ENCODE data around the gene TRPM3. TPM values are rescaled to one million over a fixed set of nuclear protein-coding genes. Genes with fewer than 3 reads are reported as not detected.

TRPM3 gene
- total and polyA plus RNA-seq, 9 of the 15 experiments (the other 6 are each of a cell fraction or from before 2014, with no cell fraction given) = 0.04 TPM; not detected in 8

DNA sequence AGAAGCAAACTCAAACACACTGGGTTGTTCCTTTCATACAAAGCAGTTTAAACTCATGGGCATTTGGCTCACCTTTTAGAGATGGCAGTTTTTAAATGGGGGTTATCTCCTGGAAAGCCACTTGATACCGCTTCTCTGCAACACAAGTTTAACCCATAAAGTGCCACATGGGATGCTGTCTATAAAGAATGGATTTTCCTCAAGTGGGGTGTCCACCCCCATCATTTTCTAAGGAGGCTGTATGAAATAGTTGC, 528 bp upstream of the TRPM3 start (continued):
- TF ChIP-seq, protein P1, sequence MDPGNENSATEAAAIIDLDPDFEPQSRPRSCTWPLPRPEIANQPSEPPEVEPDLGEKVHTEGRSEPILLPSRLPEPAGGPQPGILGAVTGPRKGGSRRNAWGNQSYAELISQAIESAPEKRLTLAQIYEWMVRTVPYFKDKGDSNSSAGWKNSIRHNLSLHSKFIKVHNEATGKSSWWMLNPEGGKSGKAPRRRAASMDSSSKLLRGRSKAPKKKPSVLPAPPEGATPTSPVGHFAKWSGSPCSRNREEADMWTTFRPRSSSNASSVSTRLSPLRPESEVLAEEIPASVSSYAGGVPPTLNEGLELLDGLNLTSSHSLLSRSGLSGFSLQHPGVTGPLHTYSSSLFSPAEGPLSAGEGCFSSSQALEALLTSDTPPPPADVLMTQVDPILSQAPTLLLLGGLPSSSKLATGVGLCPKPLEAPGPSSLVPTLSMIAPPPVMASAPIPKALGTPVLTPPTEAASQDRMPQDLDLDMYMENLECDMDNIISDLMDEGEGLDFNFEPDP (CRISPR knock-in tag; IDR thresholded peaks at IDR 0.05) = no peak
- TF ChIP-seq CCNT2 (IDR thresholded peaks at IDR 0.05; ENCODE audit: borderline replicate concordance, extremely low read depth, insufficient read length, low read depth, low read length) (no peak), CBFB (CRISPR knock-in tag; IDR thresholded peaks at IDR 0.05) (no peak), ZNF347 (CRISPR knock-in tag; IDR thresholded peaks at IDR 0.05; ENCODE audit: low read depth) (no peak), PHF8 (IDR thresholded peaks at IDR 0.05; ENCODE audit: borderline replicate concordance, low read length) (no peak), KDM4B (IDR thresholded peaks at IDR 0.05; ENCODE audit: borderline replicate concordance in 2 of 2, low read depth in 1 of 2) (no peak), TARDBP (IDR thresholded peaks at IDR 0.05) (no peak), HLTF (IDR thresholded peaks at IDR 0.05) (no peak)
- TF ChIP-seq, protein P2, sequence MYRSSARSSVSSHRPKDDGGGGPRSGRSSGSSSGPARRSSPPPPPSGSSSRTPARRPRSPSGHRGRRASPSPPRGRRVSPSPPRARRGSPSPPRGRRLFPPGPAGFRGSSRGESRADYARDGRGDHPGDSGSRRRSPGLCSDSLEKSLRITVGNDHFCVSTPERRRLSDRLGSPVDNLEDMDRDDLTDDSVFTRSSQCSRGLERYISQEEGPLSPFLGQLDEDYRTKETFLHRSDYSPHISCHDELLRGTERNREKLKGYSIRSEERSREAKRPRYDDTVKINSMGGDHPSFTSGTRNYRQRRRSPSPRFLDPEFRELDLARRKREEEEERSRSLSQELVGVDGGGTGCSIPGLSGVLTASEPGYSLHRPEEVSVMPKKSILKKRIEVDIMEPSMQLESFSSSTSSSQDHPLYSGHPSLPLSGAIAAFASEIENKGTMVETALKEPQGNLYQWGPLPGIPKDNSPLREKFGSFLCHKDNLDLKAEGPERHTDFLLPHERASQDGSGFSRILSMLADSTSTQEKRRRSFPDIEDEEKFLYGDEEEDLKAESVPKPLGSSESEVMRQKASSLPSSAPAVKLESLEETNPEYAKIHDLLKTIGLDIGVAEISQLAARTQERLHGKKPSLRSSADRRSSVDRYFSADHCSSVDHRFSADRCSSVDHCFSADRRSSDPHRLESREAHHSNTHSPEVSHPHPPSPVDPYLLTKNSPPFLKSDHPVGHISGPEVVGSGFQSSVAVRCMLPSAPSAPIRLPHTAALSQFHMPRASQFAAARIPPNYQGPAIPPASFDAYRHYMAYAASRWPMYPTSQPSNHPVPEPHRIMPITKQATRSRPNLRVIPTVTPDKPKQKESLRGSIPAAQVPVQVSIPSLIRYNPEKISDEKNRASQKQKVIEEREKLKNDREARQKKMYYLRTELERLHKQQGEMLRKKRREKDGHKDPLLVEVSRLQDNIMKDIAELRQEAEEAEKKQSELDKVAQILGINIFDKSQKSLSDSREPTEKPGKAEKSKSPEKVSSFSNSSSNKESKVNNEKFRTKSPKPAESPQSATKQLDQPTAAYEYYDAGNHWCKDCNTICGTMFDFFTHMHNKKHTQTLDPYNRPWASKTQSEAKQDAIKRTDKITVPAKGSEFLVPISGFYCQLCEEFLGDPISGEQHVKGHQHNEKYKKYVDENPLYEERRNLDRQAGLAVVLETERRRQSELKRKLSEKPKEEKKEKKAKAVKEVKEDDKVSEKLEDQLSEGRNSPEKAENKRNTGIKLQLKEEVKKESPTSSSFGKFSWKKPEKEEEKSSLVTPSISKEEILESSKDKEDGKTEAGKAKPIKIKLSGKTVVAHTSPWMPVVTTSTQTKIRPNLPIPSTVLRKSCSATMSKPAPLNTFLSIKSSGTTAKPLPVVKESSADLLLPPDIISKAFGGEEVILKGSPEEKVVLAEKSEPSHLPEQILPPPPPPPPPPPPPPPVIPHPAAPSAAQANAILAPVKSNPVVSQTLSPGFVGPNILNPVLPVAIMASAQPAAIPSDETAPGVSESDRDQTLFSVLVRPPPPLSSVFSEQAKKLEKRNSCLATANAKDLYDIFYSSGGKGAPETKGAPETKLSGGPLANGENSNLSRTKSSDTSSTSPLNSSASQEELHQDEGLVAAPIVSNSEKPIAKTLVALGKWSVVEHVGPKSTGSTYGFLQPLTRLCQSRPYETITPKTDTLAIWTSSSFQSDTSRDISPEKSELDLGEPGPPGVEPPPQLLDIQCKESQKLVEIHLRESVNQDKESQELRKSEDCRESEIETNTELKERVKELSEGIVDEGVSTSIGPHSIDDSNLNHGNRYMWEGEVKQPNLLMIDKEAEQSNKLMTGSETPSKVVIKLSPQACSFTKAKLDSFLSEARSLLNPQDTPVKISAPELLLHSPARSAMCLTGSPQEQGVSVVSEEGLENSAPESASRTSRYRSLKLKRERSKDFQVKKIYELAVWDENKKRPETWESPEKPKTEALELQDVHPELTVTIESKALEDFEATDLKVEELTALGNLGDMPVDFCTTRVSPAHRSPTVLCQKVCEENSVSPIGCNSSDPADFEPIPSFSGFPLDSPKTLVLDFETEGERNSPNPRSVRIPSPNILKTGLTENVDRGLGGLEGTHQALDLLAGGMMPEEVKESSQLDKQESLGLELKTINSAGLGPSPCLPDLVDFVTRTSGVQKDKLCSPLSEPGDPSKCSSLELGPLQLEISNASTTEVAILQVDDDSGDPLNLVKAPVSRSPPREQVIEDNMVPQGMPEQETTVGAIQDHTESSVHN (IDR thresholded peaks at IDR 0.05; ENCODE audit: borderline replicate concordance in 1 of 2, low read depth in 1 of 2) = no peak

All from K562 (cell line).